IMR-90 (cell line): Measurements from ENCODE around the gene FAM83G. TPM values are rescaled to one million over a fixed set of nuclear protein-coding genes. Genes with fewer than 3 reads are reported as not detected.

ENCODE experiments used
- ATAC-seq: fragments of 200-7000 bp; cut with Tn5 transposase; 2 replicates; pipeline ENCODE4 v1.9.1; 2020; ENCODE audit warnings: low read depth, mild to moderate bottlenecking, moderate library complexity
- BruUV-seq: library from RNA; stranded (reverse); fragments of 400-500 nt; replicated peaks from 2 replicates; lab custom pipeline; 2021; lab: Mats Ljungman, UMichigan
- CTCF ChIA-PET: fragments of 300-600 bp; formaldehyde crosslinking; extraction: SDS; loops from one replicate; lab custom pipeline; 2021; ENCODE audit warnings: antibody characterized with exemption; lab: Yijun Ruan, JAX
- POLR2A ChIA-PET: fragments of 300-600 bp; sonication (Branson Sonifier 250); formaldehyde crosslinking; loops from one replicate; lab custom pipeline; 2022; ENCODE audit warnings: antibody characterized with exemption; ENCODE audit not compliant: unreplicated experiment; lab: Charles Lee
- DNase-seq: peaks from one replicate; pipeline ENCODE4 v3.0.0; 2013
- H2AFZ ChIP-seq: replicated peaks from 2 replicates; pipeline ENCODE3; 2013; ENCODE audit warnings: low read length, mild to moderate bottlenecking; ENCODE audit not compliant: poor library complexity
- H2AK5ac ChIP-seq: 2 replicates; pipeline ENCODE4 v1.6.1; 2013; ENCODE audit warnings: low read depth, low read length, inconsistent platforms
- H2AK9ac ChIP-seq: replicated peaks from 2 replicates; pipeline ENCODE3; 2013; ENCODE audit warnings: mild to moderate bottlenecking, low read depth, low read length, moderate library complexity; ENCODE audit not compliant: poor library complexity
- H2BK120ac ChIP-seq: 2 replicates; pipeline ENCODE4 v1.6.1; 2013; ENCODE audit warnings: low read depth, low read length, inconsistent platforms
- H2BK15ac ChIP-seq: 3 replicates; pipeline ENCODE4 v1.6.1; 2013; ENCODE audit warnings: low read depth, low read length, inconsistent platforms
- H2BK20ac ChIP-seq: 2 replicates; pipeline ENCODE4 v1.6.1; 2013; ENCODE audit warnings: low read depth, mild to moderate bottlenecking, inconsistent platforms, low read length, moderate library complexity
- H2BK5ac ChIP-seq: 2 replicates; pipeline ENCODE4 v1.6.1; 2013; ENCODE audit warnings: mild to moderate bottlenecking, low read depth, low read length, inconsistent platforms; ENCODE audit not compliant: poor library complexity, severe bottlenecking
- H3K14ac ChIP-seq: replicated peaks from 2 replicates; pipeline ENCODE4 v1.6.1; 2013; ENCODE audit warnings: low read depth, low read length, inconsistent platforms
- H3K18ac ChIP-seq: 2 replicates; pipeline ENCODE4 v1.6.1; 2013; ENCODE audit warnings: low read depth, low read length, control low read depth
- H3K23ac ChIP-seq: 2 replicates; pipeline ENCODE4 v1.6.1; 2013; ENCODE audit warnings: low read depth, low read length, inconsistent platforms
- H3K27ac ChIP-seq: 2 replicates; pipeline ENCODE4 v1.5.1; 2013; ENCODE audit warnings: mild to moderate bottlenecking, control low read depth, low read length; ENCODE audit not compliant: insufficient read depth
- H3K27me3 ChIP-seq: 2 replicates; pipeline ENCODE4 v1.6.1; 2013; ENCODE audit warnings: low read length; ENCODE audit not compliant: control insufficient read depth, insufficient read depth
- H3K36me3 ChIP-seq: 2 replicates; pipeline ENCODE4 v1.6.1; 2013; ENCODE audit warnings: low read length, mixed read lengths; ENCODE audit not compliant: control insufficient read depth, insufficient read depth
- H3K4ac ChIP-seq: 2 replicates; pipeline ENCODE4 v1.6.1; 2013; ENCODE audit warnings: low read depth, low read length, inconsistent platforms
- H3K4me1 ChIP-seq: 2 replicates; pipeline ENCODE4 v1.6.1; 2013; ENCODE audit warnings: low read length, mixed read lengths; ENCODE audit not compliant: control insufficient read depth, insufficient read depth
- H3K4me2 ChIP-seq: 2 replicates; pipeline ENCODE4 v1.6.1; 2013; ENCODE audit warnings: low read depth, mild to moderate bottlenecking, control low read depth, low read length, moderate library complexity
- H3K4me3 ChIP-seq: 2 replicates; pipeline ENCODE4 v1.5.1; 2013; ENCODE audit warnings: low read depth, mild to moderate bottlenecking, control low read depth, low read length, moderate library complexity; ENCODE audit not compliant: insufficient read depth
- H3K56ac ChIP-seq: 2 replicates; pipeline ENCODE4 v1.6.1; 2013; ENCODE audit warnings: low read length, inconsistent platforms; ENCODE audit not compliant: insufficient read depth; ENCODE audit errors: extremely low read depth
- H3K79me1 ChIP-seq, 2 experiments: 2 replicates each; pipeline ENCODE4 v1.6.1; 2013; ENCODE audit warnings: low read length in 2 of 2, inconsistent platforms in 1 of 2, low read depth in 1 of 2
- H3K9ac ChIP-seq: 2 replicates; pipeline ENCODE4 v1.6.1; 2013; ENCODE audit warnings: low read depth, low read length, control low read depth
- H3K9me1 ChIP-seq: 2 replicates; pipeline ENCODE4 v1.6.1; 2013; ENCODE audit warnings: low read length, inconsistent platforms; ENCODE audit not compliant: insufficient read depth
- H3K9me3 ChIP-seq: 2 replicates; pipeline ENCODE4 v1.6.1; 2013; ENCODE audit warnings: low read length; ENCODE audit not compliant: control insufficient read depth, insufficient read depth
- H4K20me1 ChIP-seq: 2 replicates; pipeline ENCODE4 v1.6.1; 2013; ENCODE audit warnings: low read length, inconsistent platforms; ENCODE audit not compliant: insufficient read depth
- H4K5ac ChIP-seq: 2 replicates; pipeline ENCODE4 v1.6.1; 2013; ENCODE audit warnings: mild to moderate bottlenecking, low read depth, low read length, control low read depth
- H4K8ac ChIP-seq, 2 experiments: 2 replicates each; pipeline ENCODE4 v1.6.1; 2013; ENCODE audit warnings: low read depth in 2 of 2, low read length in 2 of 2, control low read depth in 1 of 2, inconsistent platforms in 1 of 2
- H4K91ac ChIP-seq: 2 replicates; pipeline ENCODE4 v1.6.1; 2013; ENCODE audit warnings: low read depth, low read length, inconsistent platforms; ENCODE audit not compliant: insufficient read depth
- CHD1 ChIP-seq: IDR thresholded peaks from 2 replicates; pipeline ENCODE4 v1.6.1; 2012; ENCODE audit warnings: low read depth, low read length, improper control_type of control experiment
- FOS ChIP-seq: fragments of 150-350 bp; IDR thresholded peaks from 2 replicates; pipeline ENCODE4 v1.6.1; 2016; ENCODE audit warnings: low read depth, low read length
- MAFK ChIP-seq: IDR thresholded peaks from 2 replicates; pipeline ENCODE4 v1.6.1; 2012; ENCODE audit warnings: low read depth, low read length, improper control_type of control experiment
- MAZ ChIP-seq: IDR thresholded peaks from 2 replicates; pipeline ENCODE4 v1.6.1; 2012; ENCODE audit warnings: low read depth, mild to moderate bottlenecking, low read length, improper control_type of control experiment, moderate library complexity, borderline replicate concordance
- NFE2L2 ChIP-seq: fragments of 150-350 bp; IDR thresholded peaks from 2 replicates; pipeline ENCODE4 v1.6.1; 2016; ENCODE audit warnings: low read depth, mild to moderate bottlenecking, low read length
- RAD21 ChIP-seq: IDR thresholded peaks from 2 replicates; pipeline ENCODE4 v1.6.1; 2012; ENCODE audit warnings: low read length, improper control_type of control experiment
- SMC3 ChIP-seq: fragments of 150-350 bp; IDR thresholded peaks from 2 replicates; pipeline ENCODE4 v1.6.1; 2016; ENCODE audit warnings: low read depth, mild to moderate bottlenecking, antibody characterized with exemption, low read length, moderate library complexity
- WGBS, 2 experiments: methylation state at CpG; one replicate each; pipeline versions ENCODE4 v1.1.5 to v1.1.7; 2013; ENCODE audit warnings: missing lambda C conversion rate in 2 of 2; ENCODE audit not compliant: insufficient read length in 1 of 2; ENCODE audit errors: extremely low coverage in 2 of 2; 5-methylcytosine and 5-hydroxymethylcytosine counted together
- dilution Hi-C: fragments of 300-500 bp; cut with HindIII; formaldehyde crosslinking; loops from one replicate; pipeline ENCODE4 v1.14.3; 2018; ENCODE audit warnings: low sequenced_read_pairs; ENCODE audit not compliant: unreplicated experiment
- in situ Hi-C: fragments of 300-500 bp; cut with MboI; formaldehyde crosslinking; loops from 3 replicates; pipeline ENCODE4 v1.14.3; 2019; ENCODE audit warnings: low sequenced_read_pairs, inconsistent platforms, mixed read lengths
- intact Hi-C: fragments of 100-400 bp; cut with micrococcal nuclease; formaldehyde crosslinking; loops from 2 replicates; pipeline ENCODE4 v1.10.0; 2022
- polyA plus RNA-seq, 3 experiments: library from polyadenylated mRNA; depleted of rRNA; stranded (reverse); fragments of >200 nt; gene quantifications; 2 replicates each; pipeline ENCODE4 v1.2.3, GENCODE V29; 2012; ENCODE audit warnings: low replicate concordance in 1 of 3
- total RNA-seq: library from RNA; depleted of rRNA; stranded (reverse); fragments of >200 nt; gene quantifications from 2 replicates; pipeline ENCODE4 v1.2.3, GENCODE V29; 2012
- TF ChIP-seq, protein P1 (sequence below): fragments of 150-350 bp; IDR thresholded peaks from 2 replicates; pipeline ENCODE4 v1.6.1; 2016; ENCODE audit warnings: low read depth, mild to moderate bottlenecking, low read length, moderate library complexity, borderline replicate concordance

Gene FAM83G
- total and polyA plus RNA-seq, 2 of the 4 experiments (the other 2 are of a cell fraction) = 9.5 to 12.6 TPM

DNA sequence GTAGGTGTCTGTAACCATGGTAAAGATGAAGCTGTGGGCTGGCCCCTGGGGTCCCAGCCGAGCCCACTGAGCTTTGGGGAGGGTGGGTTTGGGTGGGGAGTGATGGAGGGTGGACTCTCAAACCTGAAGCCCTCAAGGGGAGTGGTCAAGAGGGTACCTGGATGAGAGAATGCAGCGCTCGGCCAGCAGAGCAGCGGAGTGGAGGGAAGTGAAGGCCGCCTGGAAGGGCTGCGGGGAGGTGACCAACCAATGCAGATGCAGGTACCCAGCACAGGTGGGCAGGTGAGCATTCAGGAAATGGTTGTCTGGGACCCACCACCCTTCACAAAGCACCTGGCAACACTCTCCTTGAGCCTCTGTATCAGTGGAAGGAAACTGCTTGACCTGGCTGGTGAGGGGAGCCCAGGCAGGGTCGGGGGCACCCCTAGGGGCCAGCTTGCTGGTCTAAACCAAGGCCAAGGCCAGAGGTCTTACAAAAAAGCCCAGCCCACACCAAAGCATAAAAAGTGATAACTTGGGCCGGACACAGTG, 56.0 kb downstream of the FAM83G start:
- Histone ChIP-seq H3K56ac (no peak overlapping the region), H3K23ac (no peak overlapping the region), H4K5ac (no peak overlapping the region), H4K91ac (no peak overlapping the region), H3K9ac (no peak overlapping the region), H2BK120ac (no peak overlapping the region), H3K79me1 (no peaks in the 10 kb centered on the region), H3K27me3 (peaks cover 51% of the 10 kb centered on the region), H3K9me3 (no peaks in the 10 kb centered on the region), H2BK5ac (no peak overlapping the region), H4K20me1 (no peaks in the 10 kb centered on the region), H3K27ac (no peak overlapping the region), H4K8ac (no peak overlapping the region), H3K18ac (no peak overlapping the region), H3K36me3 (no peaks in the 10 kb centered on the region), H2BK15ac (no peak overlapping the region), H2AK5ac (no peak overlapping the region), H2AK9ac (no peak overlapping the region), H3K4ac (no peak overlapping the region), H2BK20ac (no peak overlapping the region), H3K4me1 (peaks cover 5% of the 10 kb centered on the region; the same call in 1 of the 2 replicates), H3K9me1 (no peaks in the 10 kb centered on the region), H3K4me3 (no peak overlapping the region), H2AFZ (no peak overlapping the region), H3K14ac (no peak overlapping the region), H3K4me2 (no peak overlapping the region)
- dilution Hi-C loops = no loop called here
- in situ Hi-C loops = no loop called here
- ATAC-seq (no peak), DNase-seq (no peak)
- ChIA-PET CTCF (interaction anchor here (1.6 kb wide), 1 partner anchor 12 kb away, joined by 5 read pairs; no protein-coding TSS in a partner anchor), POLR2A (no interaction called here)
- intact Hi-C loops = no loop called here
- TF ChIP-seq RAD21 (no peak), NFE2L2 (no peak), MAFK (no peak), SMC3 (no peak), FOS (no peak), MAZ (no peak), CHD1 (no peak)
- TF ChIP-seq, protein P1, sequence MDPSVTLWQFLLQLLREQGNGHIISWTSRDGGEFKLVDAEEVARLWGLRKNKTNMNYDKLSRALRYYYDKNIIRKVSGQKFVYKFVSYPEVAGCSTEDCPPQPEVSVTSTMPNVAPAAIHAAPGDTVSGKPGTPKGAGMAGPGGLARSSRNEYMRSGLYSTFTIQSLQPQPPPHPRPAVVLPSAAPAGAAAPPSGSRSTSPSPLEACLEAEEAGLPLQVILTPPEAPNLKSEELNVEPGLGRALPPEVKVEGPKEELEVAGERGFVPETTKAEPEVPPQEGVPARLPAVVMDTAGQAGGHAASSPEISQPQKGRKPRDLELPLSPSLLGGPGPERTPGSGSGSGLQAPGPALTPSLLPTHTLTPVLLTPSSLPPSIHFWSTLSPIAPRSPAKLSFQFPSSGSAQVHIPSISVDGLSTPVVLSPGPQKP = no peak
- BruUV-seq = no TSS peak
- WGBS, 2 experiments = 70% methylated on average over 2 of the region's 8 CpGs; no CpG with 5 or more reads in 1 of the 2 experiments
